ENCODE data around the gene BRINP1.

The BRINP1 gene

GRCh38 chr9:119280740-119281485 is 88.3 kb downstream of the BRINP1 start:
- DNase-seq = no peak

- no peak for DNase-seq
Measured at GRCh38 chr9:119278171-119278570, 91.1 kb downstream of the BRINP1 start.

DNA sequence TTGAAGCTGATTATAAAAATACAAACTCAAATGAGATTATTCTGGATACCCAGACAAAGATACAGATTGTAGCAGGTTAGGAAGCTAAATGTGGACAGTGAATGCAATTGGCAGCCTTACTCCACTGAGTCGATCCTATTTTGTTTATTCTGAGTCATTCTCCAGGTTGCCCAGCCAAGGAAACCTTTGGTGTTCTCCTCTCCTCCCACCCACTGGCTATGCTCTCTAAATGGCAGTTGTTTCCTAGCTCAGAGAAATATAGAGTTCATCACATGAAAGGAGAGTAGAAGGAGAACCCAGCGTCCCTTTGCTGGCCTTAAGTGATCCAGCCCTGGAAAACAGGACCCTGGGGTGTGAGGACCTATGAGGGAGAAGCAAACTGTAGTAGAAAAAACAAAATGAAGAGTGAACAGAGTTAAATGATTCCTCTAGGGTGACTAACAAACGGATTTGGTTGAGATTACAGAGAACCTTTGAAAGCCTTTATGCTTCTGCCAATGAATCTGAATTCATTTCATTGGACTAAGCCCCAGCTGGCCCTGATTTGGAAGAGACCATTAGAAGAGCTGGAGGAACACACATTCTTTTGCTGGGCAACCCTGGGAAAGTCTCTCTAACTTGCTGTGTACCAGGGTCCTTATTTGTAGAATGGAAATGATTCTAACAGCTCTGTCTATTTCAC is 95.1 kb downstream of the BRINP1 start:
- DNase-seq = no peak

DNA sequence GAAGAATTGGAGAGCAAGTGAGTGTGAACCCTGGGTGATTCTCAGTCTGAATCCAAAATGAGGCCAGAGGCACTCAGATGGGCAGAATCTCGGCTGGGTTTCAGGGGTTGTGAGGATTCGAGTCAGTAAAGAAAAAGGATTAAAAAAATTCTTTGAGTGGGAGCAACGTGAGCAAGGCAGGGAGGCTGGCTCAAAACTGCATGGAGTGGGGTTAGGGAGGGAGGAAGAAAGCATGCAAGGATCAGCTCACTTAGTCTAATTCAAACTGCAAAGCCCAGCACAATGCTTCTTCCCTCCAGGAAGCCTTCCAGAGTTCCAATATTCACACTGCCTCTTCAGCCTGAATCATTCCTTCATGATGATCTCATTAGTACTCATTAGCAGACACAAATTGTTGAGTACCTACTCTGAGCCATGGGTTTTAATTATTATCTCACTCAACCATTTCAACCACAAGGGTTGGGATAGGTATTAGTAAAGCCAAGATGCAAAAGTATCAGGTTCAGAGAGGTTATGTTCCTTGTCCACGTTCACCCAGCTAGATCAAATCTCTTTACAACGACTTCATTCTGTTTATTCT is 95.8 kb downstream of the BRINP1 start:
- DNase-seq = no peak

GRCh38 chr9:119272500-119273211 is 96.6 kb downstream of the BRINP1 start:
- DNase-seq = no peak

DNA sequence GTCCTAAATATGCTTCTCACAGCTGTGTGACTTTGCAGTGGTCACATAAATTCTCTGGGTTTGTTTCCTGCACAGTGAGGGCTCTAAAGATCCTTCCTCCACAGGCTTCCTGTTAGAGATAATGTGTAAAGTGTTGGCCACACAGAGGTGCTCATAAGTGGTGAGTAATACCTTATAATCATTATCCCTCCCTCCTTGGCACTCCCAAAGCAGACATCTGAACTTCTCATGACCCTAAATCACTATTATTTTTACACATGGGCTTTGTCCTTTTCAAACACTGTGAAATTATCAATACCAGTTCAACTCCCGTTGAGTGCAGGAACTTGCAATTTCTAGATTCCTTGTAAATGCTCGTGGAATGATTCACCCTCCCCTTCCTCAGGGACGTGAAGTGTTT is 100.2 kb downstream of the BRINP1 start:
- DNase-seq = no peak

DNA sequence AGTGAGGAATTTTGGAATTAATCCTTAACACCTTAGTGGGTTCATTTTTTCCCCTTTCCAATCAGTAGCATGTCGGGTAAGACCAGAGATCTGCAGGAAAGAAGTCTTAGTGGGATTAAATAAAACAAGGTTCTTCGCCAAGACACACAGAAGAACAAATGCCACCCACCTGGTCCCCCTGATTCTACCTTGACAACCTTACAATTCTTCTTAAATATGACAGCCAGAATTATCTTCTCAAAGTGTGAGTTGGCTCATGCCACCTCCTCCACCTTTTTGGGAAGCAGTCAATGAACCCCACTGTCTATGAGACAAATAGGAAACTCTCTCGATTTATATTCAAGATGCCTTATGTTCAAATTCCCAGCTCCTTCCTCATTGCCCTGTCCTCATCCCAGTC is 105.1 kb downstream of the BRINP1 start:
- no peak for DNase-seq

- no peak for DNase-seq
Measured at GRCh38 chr9:119257592-119257991, 111.6 kb downstream of the BRINP1 start.

- DNase-seq = no peak
Measured at GRCh38 chr9:119255116-119255515, 114.1 kb downstream of the BRINP1 start.

- no peak for DNase-seq
Measured at GRCh38 chr9:119252671-119253299, 116.5 kb downstream of the BRINP1 start.

GRCh38 chr9:119251936-119252335 is 117.3 kb downstream of the BRINP1 start:
- DNase-seq = no peak

- DNase-seq = no peak
Measured at GRCh38 chr9:119250730-119251129, 118.5 kb downstream of the BRINP1 start.

DNA sequence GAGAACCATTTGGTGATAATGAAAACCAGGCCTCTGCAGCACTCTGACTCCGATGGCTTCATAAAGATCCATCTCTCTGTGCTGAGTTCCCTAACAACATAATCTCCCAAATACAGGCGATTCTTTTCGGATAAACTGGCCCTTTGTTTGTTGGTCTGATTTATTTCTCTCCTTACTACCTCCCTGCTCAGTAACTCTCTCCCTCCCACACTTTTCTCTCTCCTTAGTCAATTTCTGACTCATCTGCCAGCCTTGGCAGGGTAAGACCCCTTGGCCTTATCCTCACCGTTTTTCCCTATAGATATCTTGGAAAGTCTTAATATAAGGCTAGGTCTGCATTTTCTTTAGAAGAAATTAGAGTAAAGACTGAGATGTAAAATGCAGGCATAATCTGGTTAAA is 128.7 kb downstream of the BRINP1 start:
- no peak for DNase-seq

- DNase-seq = no peak
Measured at GRCh38 chr9:119234636-119235035, 134.6 kb downstream of the BRINP1 start.

- no peak for DNase-seq
Measured at GRCh38 chr9:119227422-119227821, 141.8 kb downstream of the BRINP1 start.

DNA sequence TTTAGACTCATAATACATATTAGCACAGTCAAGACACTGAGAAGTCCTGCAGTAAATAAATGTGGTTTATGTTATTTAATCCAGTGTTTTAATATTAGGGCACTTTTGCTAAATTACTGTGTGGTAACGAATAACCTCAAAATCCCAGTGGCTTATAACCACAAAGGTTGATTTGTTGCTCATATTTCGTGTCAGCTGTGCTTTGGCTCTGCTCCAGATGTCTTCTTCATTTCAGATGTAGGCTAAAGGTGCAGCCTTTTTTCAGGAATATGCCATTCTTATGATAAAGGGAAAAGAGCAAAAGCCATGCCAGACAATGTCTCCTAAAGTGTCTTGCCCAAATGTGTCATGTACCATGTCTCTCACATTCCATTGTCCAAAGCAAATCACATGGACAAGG is 144.8 kb downstream of the BRINP1 start:
- DNase-seq = no peak

- DNase-seq = no peak
Measured at GRCh38 chr9:119221276-119221675, 148.0 kb downstream of the BRINP1 start.

- DNase-seq = no peak
Measured at GRCh38 chr9:119218293-119218692, 150.9 kb downstream of the BRINP1 start.

DNA sequence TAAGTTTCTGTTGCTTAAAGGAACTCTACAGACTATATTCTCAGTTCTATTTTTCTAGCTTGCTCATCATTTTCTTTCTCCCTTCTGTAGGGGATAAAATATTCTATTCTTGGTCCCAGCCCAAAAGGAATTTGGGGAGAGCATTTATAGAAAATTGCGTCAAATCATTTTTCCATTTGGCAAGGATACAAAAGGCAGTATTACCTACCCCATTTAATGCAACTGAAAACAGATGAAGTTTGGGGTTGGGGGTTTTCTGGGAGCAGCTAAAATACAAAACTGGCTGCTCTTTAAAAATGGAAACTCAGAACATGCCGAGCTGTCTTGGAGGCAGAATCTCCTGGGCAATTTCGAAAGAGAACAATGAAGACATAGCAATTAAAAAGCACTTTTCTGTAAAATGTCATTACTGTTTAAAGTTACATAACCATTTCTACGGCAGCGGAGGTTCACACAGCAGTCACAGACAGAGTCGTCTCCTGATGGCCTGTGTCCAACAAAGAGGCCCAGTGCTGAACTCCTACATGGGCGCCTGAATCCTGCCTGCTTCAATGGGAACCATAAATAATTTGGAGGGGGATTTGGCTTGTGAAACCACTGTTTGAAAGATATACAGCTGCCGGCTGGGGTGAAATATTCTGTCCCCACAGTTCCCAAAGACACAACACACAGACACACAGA is 152.4 kb downstream of the BRINP1 start:
- no peak for DNase-seq

DNA sequence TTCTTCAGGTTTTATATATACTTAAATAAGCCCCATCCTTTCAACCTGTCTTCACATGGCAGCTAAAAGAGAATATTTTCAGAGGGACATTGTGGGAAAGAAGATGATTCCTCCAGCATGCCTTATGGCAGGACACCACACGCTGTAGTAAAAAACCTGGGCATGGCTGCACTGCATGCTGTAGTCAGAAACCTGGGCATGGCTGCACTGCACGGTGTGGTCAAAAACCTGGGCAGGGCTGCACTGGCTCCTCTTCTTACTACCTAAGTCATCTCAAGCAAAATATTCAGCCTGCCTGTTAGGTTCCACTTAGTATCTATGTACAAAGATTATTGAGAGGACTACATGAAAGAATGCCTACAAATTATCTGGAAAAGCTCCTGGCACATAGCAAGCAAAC is 153.6 kb downstream of the BRINP1 start:
- DNase-seq = no peak

DNA sequence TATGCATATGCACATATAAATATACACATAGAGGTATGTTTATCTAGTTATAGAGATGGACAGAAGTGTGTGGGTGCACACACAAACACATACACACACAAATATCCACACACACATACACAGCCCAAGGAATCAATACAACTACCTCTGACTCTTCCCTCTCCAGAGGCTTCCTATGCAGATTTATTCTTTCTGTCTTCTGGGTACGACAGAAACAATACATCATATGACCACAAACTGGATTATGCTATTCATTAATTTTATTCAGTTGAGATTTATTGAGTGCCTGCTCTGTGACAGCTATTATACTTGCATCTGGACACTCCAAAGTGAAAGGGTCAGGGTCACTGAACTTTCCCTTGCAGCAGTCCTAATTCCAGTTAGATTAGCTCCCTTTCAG is 155.8 kb downstream of the BRINP1 start:
- no peak for DNase-seq

DNA sequence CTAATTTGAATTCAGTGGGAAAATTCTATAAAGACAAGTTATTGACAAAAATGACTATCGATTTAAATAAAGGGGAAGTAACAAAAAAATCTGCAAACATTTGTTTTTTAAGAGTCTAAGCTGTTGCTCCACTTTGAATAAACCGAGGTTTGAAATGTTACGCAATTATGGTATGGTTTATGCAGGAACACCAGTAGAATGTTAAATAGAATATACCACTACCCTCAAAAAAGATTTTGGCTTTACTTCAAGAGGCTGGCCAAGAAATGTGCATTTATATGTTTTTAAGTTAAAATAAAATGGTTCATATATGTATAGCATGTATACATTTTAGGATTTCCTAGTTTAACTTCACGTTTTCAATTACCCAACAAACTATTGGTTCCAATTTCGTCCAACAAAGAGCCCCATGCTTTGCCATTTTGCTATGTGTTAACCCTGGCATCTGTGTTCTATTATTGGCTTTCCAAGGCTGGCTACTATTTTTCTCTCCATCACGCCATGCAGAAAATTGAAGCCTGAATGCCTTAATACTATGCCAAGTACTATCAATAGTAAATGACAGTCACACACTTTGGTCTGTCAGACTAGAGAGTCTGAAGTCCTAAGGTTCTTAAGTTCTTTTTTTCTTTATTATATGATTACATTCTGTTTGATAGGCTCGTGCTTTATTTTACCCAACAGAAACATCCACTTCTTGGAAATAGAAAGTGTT is 171.2 kb downstream of the BRINP1 start:
- DNase-seq = no peak

Measured in CD4-positive, alpha-beta T cell treated with Interleukin-4 for 4 hours (primary cell).